ENCODE measurements around the gene TMIGD2.
"Not testable (repeated sequence)": the region's sequence is repeated elsewhere in the genome, so short reads cannot be mapped to it uniquely, and the experiment has no call there.

The TMIGD2 gene

GRCh38 chr19:4302243-4302640 lies at the start of gene TMIGD2:
TMIGD2 (minus strand) TSS chr19:4302389; CDS start chr19:4302385, 4 bp downstream.
- no peak for DNase-seq (ENCODE audit: low read depth in 2 of 2)

- no peak for DNase-seq (ENCODE audit: low read depth in 2 of 2)
These were observed 48.5 kb upstream of the TMIGD2 start for GRCh38 chr19:4350726-4351125.

- no peak for DNase-seq (ENCODE audit: low read depth in 2 of 2)
These were observed 47.9 kb upstream of the TMIGD2 start for GRCh38 chr19:4350111-4350510.

- not testable (repeated sequence) for DNase-seq (ENCODE audit: low read depth in 2 of 2)
These were observed 47.0 kb upstream of the TMIGD2 start for GRCh38 chr19:4349225-4349624.

GRCh38 chr19:4347521-4347920 lies 45.3 kb upstream of the TMIGD2 start:
- DNase-seq (ENCODE audit: low read depth in 2 of 2): no peak

- no peak for DNase-seq (ENCODE audit: low read depth in 2 of 2)
These were observed 43.8 kb upstream of the TMIGD2 start for GRCh38 chr19:4346020-4346383.

GRCh38 chr19:4345342-4346019 lies 43.3 kb upstream of the TMIGD2 start:
- DNase-seq (ENCODE audit: low read depth in 2 of 2): no peak

- DNase-seq (ENCODE audit: low read depth in 2 of 2): peak; percentile 94 to 95
These were observed 41.5 kb upstream of the TMIGD2 start, which contains the start of gene MPND for GRCh38 chr19:4343370-4344307. MPND (plus strand) TSS chr19:4343562; CDS start chr19:4343594, 32 bp downstream.

- peak; percentile 80 to 85 for DNase-seq (ENCODE audit: low read depth in 2 of 2)
These were observed 40.6 kb upstream of the TMIGD2 start for GRCh38 chr19:4342615-4343369.

- no peak for DNase-seq (ENCODE audit: low read depth in 2 of 2)
These were observed 40.1 kb upstream of the TMIGD2 start for GRCh38 chr19:4342314-4342614.

GRCh38 chr19:4338441-4339355 lies 36.5 kb upstream of the TMIGD2 start, which contains the start of gene STAP2:
STAP2 (minus strand) TSS chr19:4338827; CDS start chr19:4338753, 74 bp downstream.
- no peak for DNase-seq (ENCODE audit: low read depth in 2 of 2)

GRCh38 chr19:4337906-4338440 lies 35.8 kb upstream of the TMIGD2 start:
- no peak for DNase-seq (ENCODE audit: low read depth in 2 of 2)

GRCh38 chr19:4334929-4335570 lies 32.9 kb upstream of the TMIGD2 start:
- DNase-seq (ENCODE audit: low read depth in 2 of 2): no peak

GRCh38 chr19:4329858-4330257 lies 27.7 kb upstream of the TMIGD2 start:
- DNase-seq (ENCODE audit: low read depth in 2 of 2): no peak

GRCh38 chr19:4328991-4329681 lies 26.9 kb upstream of the TMIGD2 start:
- DNase-seq (ENCODE audit: low read depth in 2 of 2): peak in 1 of 2 donors; percentile 62

GRCh38 chr19:4328243-4328990 lies 26.2 kb upstream of the TMIGD2 start:
- DNase-seq (ENCODE audit: low read depth in 2 of 2): peak; percentile 93 to 99

- no peak for DNase-seq (ENCODE audit: low read depth in 2 of 2)
These were observed 25.7 kb upstream of the TMIGD2 start for GRCh38 chr19:4327877-4328242.

- DNase-seq (ENCODE audit: low read depth in 2 of 2): peak; percentile 62 to 88
These were observed 25.2 kb upstream of the TMIGD2 start for GRCh38 chr19:4327252-4327876.
